K562 (cell line): ENCODE results near the gene ZFY. TPM values are rescaled to one million over a fixed set of nuclear protein-coding genes. Genes with fewer than 3 reads are reported as not detected.

Experiments
- ATAC-seq: fragments of 200-7000 bp; cut with Tn5 transposase; 3 replicates; pipeline ENCODE4 v1.9.1; 2020; ENCODE audit warnings: moderate library complexity
- BruUV-seq: library from RNA; stranded (reverse); fragments of 400-500 nt; replicated peaks from 2 replicates; lab custom pipeline; 2021; lab: Mats Ljungman, UMichigan
- CTCF ChIA-PET: fragments of 300-600 bp; formaldehyde crosslinking; extraction: SDS; loops from one replicate; lab custom pipeline; 2021; ENCODE audit warnings: low intra/inter-chr PET ratio; lab: Yijun Ruan, JAX
- POLR2A ChIA-PET: fragments of 300-600, 350-650 bp; sonication (Branson Sonifier 250); formaldehyde crosslinking; extraction: SDS; loops from one replicate; lab custom pipeline; 2021; ENCODE audit warnings: antibody characterized with exemption, inconsistent platforms; lab: Yijun Ruan, JAX
- DNase-seq, 4 experiments: peaks; one replicate each; pipeline versions ENCODE4 v3.0.0 to v3.0.0-alpha.2; 2011 to 2018; ENCODE audit warnings: low spot score in 3 of 4, mixed read lengths in 3 of 4; ENCODE audit errors: extremely low read depth in 1 of 4
- FAIRE-seq: peaks from 2 replicates; lab custom pipeline; 2011; peaks lifted over from hg19 to GRCh38; lab: Jason Lieb, UNC
- H2AFZ ChIP-seq: 2 replicates; pipeline ENCODE4 v1.6.0; 2011; ENCODE audit warnings: low read depth, low read length, control low read depth, inconsistent platforms
- H3K27ac ChIP-seq: fragments of 200-600 bp; 3 replicates; pipeline ENCODE4 v1.8.0; 2011; ENCODE audit warnings: low read depth, mild to moderate bottlenecking, control low read depth, inconsistent platforms, low read length, moderate library complexity, mixed read lengths; ENCODE audit errors: extremely low read depth
- H3K27me3 ChIP-seq, 2 experiments: fragments of 300-600 bp in 1 of 2; 2 replicates in 1 of 2; 3 replicates in 1 of 2; pipeline versions ENCODE4 v1.6.0 to v1.8.0; 2011; ENCODE audit warnings: inconsistent platforms in 2 of 2, low read length in 2 of 2, mild to moderate bottlenecking in 1 of 2, mixed read lengths in 1 of 2, moderate library complexity in 1 of 2; ENCODE audit not compliant: control insufficient read depth in 2 of 2, insufficient read depth in 2 of 2
- H3K36me3 ChIP-seq: fragments of 300-600 bp; 3 replicates; pipeline ENCODE4 v1.8.0; 2011; ENCODE audit warnings: mild to moderate bottlenecking, low read length, inconsistent platforms; ENCODE audit not compliant: control insufficient read depth, insufficient read depth
- H3K4me1 ChIP-seq, 2 experiments: fragments of 200-600 bp in 1 of 2; replicated peaks in 1 of 2; 2 replicates in 1 of 2; 3 replicates in 1 of 2; pipeline versions ENCODE4 v1.5.1 to v1.8.0; 2011; ENCODE audit warnings: inconsistent platforms in 2 of 2, low read length in 2 of 2, mild to moderate bottlenecking in 1 of 2, mixed read lengths in 1 of 2, moderate library complexity in 1 of 2; ENCODE audit not compliant: control insufficient read depth in 2 of 2, insufficient read depth in 2 of 2
- H3K4me2 ChIP-seq: 2 replicates; pipeline ENCODE4 v1.6.1; 2011; ENCODE audit warnings: low read length, control low read depth, inconsistent platforms, mixed read lengths; ENCODE audit not compliant: insufficient read depth
- H3K4me3 ChIP-seq: fragments of 200-600 bp; sonication (generic), shearing (Covaris generic); 2 replicates; pipeline ENCODE4 v1.5.1; 2016; ENCODE audit warnings: control low read depth, inconsistent platforms
- H3K79me2 ChIP-seq: fragments of 200-600 bp; 3 replicates; pipeline ENCODE4 v1.8.0; 2011; ENCODE audit warnings: low read length, inconsistent platforms; ENCODE audit not compliant: control insufficient read depth, insufficient read depth
- H3K9ac ChIP-seq, 2 experiments: 2 replicates each; pipeline versions ENCODE4 v1.6.0 to v1.6.1; 2011; ENCODE audit warnings: low read depth in 2 of 2, low read length in 2 of 2, control low read depth in 1 of 2, inconsistent platforms in 1 of 2, mild to moderate bottlenecking in 1 of 2, mixed read lengths in 1 of 2; ENCODE audit not compliant: insufficient read depth in 1 of 2
- H3K9me1 ChIP-seq: one replicate; pipeline ENCODE4 v1.6.0; 2011; ENCODE audit warnings: inconsistent platforms, mild to moderate bottlenecking, low read length, moderate library complexity; ENCODE audit not compliant: control insufficient read depth, insufficient read depth
- H3K9me3 ChIP-seq: replicated peaks from 2 replicates; pipeline ENCODE4 v1.5.1; 2011; ENCODE audit warnings: low read depth, low read length, inconsistent platforms; ENCODE audit not compliant: control insufficient read depth, insufficient read depth
- H4K20me1 ChIP-seq: replicated peaks from 2 replicates; pipeline ENCODE4 v1.6.1; 2011; ENCODE audit warnings: low read length, inconsistent platforms, mixed read lengths; ENCODE audit not compliant: control insufficient read depth, insufficient read depth
- BDP1 ChIP-seq: IDR thresholded peaks from 3 replicates; pipeline ENCODE4 v1.6.1; 2011; ENCODE audit not compliant: insufficient read length, insufficient read depth
- BRF1 ChIP-seq: IDR thresholded peaks from 3 replicates; pipeline ENCODE4 v1.6.1; 2011; ENCODE audit warnings: borderline replicate concordance, mild to moderate bottlenecking; ENCODE audit not compliant: insufficient read length; ENCODE audit errors: extremely low read depth
- CEBPG ChIP-seq, 3 experiments: fragments of 200-800 bp in 1 of 3; sonication (Bioruptor generic) in 1 of 3; sonication (generic) in 1 of 3; formaldehyde crosslinking in 1 of 3; IDR thresholded peaks in 2 of 3; conservative IDR thresholded peaks in 1 of 3; 2 replicates each; pipeline versions ENCODE4 v1.6.1 to v1.8.0; 2016 to 2022; ENCODE audit warnings: missing compliant biosample characterization in 2 of 3, missing genetic modification characterization in 2 of 3, mild to moderate bottlenecking in 1 of 3, missing genetic modification reagents in 1 of 3
- CHCHD3 ChIP-seq: fragments of 250-450 bp; sonication (Bioruptor Pico); IDR thresholded peaks from 2 replicates; pipeline ENCODE4 v2.1.2; 2022; ENCODE audit warnings: mild to moderate bottlenecking
- HNRNPH1 ChIP-seq: fragments of 200-400 bp; formaldehyde crosslinking; optimal IDR thresholded peaks from 2 replicates; pipeline ENCODE3; 2017; ENCODE audit warnings: low read depth, mild to moderate bottlenecking, low read length, moderate library complexity
- KAT7 ChIP-seq: sonication (generic); formaldehyde crosslinking; IDR thresholded peaks from 2 replicates; pipeline ENCODE4 v1.8.0; 2022; ENCODE audit warnings: missing genetic modification reagents, mild to moderate bottlenecking, borderline replicate concordance
- KLF1 ChIP-seq: fragments of 450-650 bp; IDR thresholded peaks from 2 replicates; pipeline ENCODE4 v1.6.1; 2016; ENCODE audit warnings: missing genetic modification characterization, missing compliant biosample characterization
- KLF10 ChIP-seq: fragments of 250-450 bp; sonication (Bioruptor Pico); IDR thresholded peaks from 2 replicates; pipeline ENCODE4 v1.6.1; 2021; ENCODE audit warnings: matching md5 sums
- POLR2G ChIP-seq: fragments of 200-400 bp; formaldehyde crosslinking; IDR thresholded peaks from 2 replicates; pipeline ENCODE4 v1.6.1; 2017; ENCODE audit warnings: low read depth, mild to moderate bottlenecking, antibody characterized with exemption, low read length, moderate library complexity
- PRMT5 ChIP-seq: sonication (generic); formaldehyde crosslinking; IDR thresholded peaks from 2 replicates; pipeline ENCODE4 v1.5.0; 2020; ENCODE audit warnings: missing genetic modification reagents
- RBBP5 ChIP-seq: fragments of 200-600 bp; sonication (generic); IDR thresholded peaks from 2 replicates; pipeline ENCODE4 v1.6.1; 2012; ENCODE audit warnings: borderline replicate concordance, mild to moderate bottlenecking, low read length, control low read depth, inconsistent platforms; ENCODE audit not compliant: insufficient read depth, poor library complexity, severe bottlenecking
- SIN3A ChIP-seq, 2 experiments: fragments of 150-350 bp in 1 of 2; IDR thresholded peaks; 2 replicates each; pipeline ENCODE4 v1.6.1; 2011 to 2016; ENCODE audit warnings: borderline replicate concordance in 2 of 2, low read depth in 2 of 2, low read length in 2 of 2, mild to moderate bottlenecking in 2 of 2, moderate library complexity in 2 of 2; ENCODE audit not compliant: control insufficient read depth in 1 of 2
- TCF7L2 ChIP-seq: fragments of 150-350 bp; IDR thresholded peaks from 2 replicates; pipeline ENCODE4 v1.6.1; 2016; ENCODE audit warnings: low read depth, mild to moderate bottlenecking, low read length, moderate library complexity
- WGBS: fragments of 100-300 bp; shearing (Covaris generic); methylation state at CpG from one replicate; pipeline ENCODE4 v1.1.6; 2016; ENCODE audit warnings: low coverage, mixed read lengths; ENCODE audit not compliant: insufficient coverage; ENCODE audit errors: missing lambda C conversion rate; 5-methylcytosine and 5-hydroxymethylcytosine counted together
- in situ Hi-C: fragments of 300-500 bp; cut with MboI; formaldehyde crosslinking; loops from 4 replicates; pipeline ENCODE4 v1.15.0; 2018; ENCODE audit warnings: inconsistent platforms, mixed read lengths
- intact Hi-C: fragments of 100-400 bp; cut with micrococcal nuclease; formaldehyde crosslinking; loops from 2 replicates; pipeline ENCODE4 v1.14.2; 2022
- polyA plus RNA-seq, 8 experiments: library from polyadenylated mRNA; depleted of rRNA in 4 of 8; stranded (reverse) in 5 of 8; unstranded in 3 of 8; fragments of >200 nt; fragmentation: Nextera tagmentation in 2 of 8; fragmentation: Illumina TruSeq in 1 of 8; extraction: Ambion mirVana in 2 of 8; extraction: Trizol in 1 of 8; gene quantifications; 2 replicates each; pipeline versions ENCODE4 v1.2.1 to v1.2.3, GENCODE V29; 2011 to 2014; ENCODE audit warnings: inconsistent platforms in 1 of 8, missing spikeins in 1 of 8
- total RNA-seq, 7 experiments: library from RNA; depleted of rRNA in 6 of 7; stranded (reverse); fragments of >200 nt in 6 of 7; fragmentation: Illumina TruSeq in 2 of 7; extraction: Trizol in 2 of 7; gene quantifications; 2 replicates each; pipeline versions ENCODE4 v1.2.1 to v1.2.3, GENCODE V29; 2011 to 2021; ENCODE audit warnings: low replicate concordance in 1 of 7
- TF ChIP-seq, protein P1 (sequence below): fragments of 450-650 bp; IDR thresholded peaks from one replicate; pipeline ENCODE4 v1.6.1; 2018; ENCODE audit warnings: mild to moderate bottlenecking, moderate library complexity; ENCODE audit not compliant: partially characterized antibody

The ZFY gene
- total and polyA plus RNA-seq, 9 of the 15 experiments (the other 6 are each of a cell fraction or from before 2014, with no cell fraction given), result not detected

DNA sequence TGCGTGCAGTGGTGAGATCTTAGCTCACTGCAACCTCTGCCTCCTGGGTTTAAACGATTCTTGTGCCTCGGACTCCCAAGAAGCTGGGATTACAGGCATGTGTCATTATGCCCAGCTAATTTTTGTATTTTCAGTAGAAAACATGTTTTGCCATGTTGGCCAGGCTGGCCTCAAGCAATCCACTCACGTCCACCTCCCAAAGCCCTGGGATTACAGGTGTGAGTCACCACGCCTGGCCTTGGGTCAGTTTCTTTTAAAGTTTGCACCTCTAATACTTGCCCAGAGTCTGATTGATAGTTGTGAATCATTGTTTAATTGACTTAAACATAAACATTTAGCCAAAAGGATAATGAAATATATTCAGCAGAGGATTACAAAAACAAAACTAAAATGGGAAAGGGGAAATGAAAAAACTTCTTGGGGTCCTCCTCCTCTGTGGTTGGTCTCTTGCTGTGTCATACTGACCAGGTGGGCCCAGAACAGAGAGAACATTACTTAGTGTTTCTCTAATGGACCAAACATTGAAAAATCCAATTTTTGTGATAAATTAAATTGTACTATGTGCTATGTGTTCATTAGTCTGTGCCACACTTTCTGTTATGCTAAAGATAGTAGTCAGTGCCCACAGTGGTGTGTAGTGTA lies 38.0 kb downstream of the ZFY start:
- TF ChIP-seq PRMT5 (CRISPR knock-in tag) (no peak), POLR2G (no peak), BDP1 (no peak), RBBP5 (no peak), KAT7 (CRISPR knock-in tag) (no peak), HNRNPH1 (no peak), CHCHD3 (CRISPR knock-in tag) (no peak), SIN3A (IDR thresholded peaks at IDR 0.05; ENCODE audit: borderline replicate concordance in 2 of 2, control insufficient read depth in 1 of 2, low read depth in 2 of 2, low read length in 2 of 2) (no peak), KLF10 (CRISPR knock-in tag) (no peak), CEBPG (CRISPR knock-in tag; IDR thresholded peaks at IDR 0.05) (no peak), CEBPG (tag; conservative IDR thresholded peaks at IDR 0.05 in 1 of 2, IDR thresholded peaks at IDR 0.05 in 1 of 2) (no peak), BRF1 (no peak), TCF7L2 (no peak), KLF1 (tag) (no peak)
- TF ChIP-seq, protein P1, sequence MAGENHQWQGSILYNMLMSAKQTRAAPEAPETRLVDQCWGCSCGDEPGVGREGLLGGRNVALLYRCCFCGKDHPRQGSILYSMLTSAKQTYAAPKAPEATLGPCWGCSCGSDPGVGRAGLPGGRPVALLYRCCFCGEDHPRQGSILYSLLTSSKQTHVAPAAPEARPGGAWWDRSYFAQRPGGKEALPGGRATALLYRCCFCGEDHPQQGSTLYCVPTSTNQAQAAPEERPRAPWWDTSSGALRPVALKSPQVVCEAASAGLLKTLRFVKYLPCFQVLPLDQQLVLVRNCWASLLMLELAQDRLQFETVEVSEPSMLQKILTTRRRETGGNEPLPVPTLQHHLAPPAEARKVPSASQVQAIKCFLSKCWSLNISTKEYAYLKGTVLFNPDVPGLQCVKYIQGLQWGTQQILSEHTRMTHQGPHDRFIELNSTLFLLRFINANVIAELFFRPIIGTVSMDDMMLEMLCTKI, result no peak
- Histone ChIP-seq H3K27me3 (no peaks in the 10 kb centered on the region), H3K36me3 (no peaks in the 10 kb centered on the region), H3K9ac (no peak overlapping the region), H3K79me2 (no peaks in the 10 kb centered on the region), H3K4me1 (no peaks in the 10 kb centered on the region), H4K20me1 (no peaks in the 10 kb centered on the region), H2AFZ (no peak overlapping the region), H3K27ac (no peak overlapping the region), H3K9me3 (no peaks in the 10 kb centered on the region), H3K4me2 (no peak overlapping the region), H3K9me1 (no peaks in the 10 kb centered on the region), H3K4me3 (no peak overlapping the region)
- ATAC-seq (no peak), FAIRE-seq (no peak), DNase-seq (no peak)
- intact Hi-C loops (no loop called here), in situ Hi-C loops (no loop called here)
- ChIA-PET POLR2A (no interaction called here), CTCF (no interaction called here)
- BruUV-seq, result no TSS peak
- no CpG with 5 or more reads among the region's 5 CpGs for WGBS
